Fibroblast of lung (primary cell): Measurements from ENCODE around the gene FIBCD1. TPM values are rescaled to one million over a fixed set of nuclear protein-coding genes. Genes with fewer than 3 reads are reported as not detected.

Source experiments
- DNase-seq, 2 donors: peaks; one replicate each; pipeline versions ENCODE4 v3.0.0 to v3.0.0-alpha.2; 2010; ENCODE audit warnings: low read depth in 2 of 2
- H2AFZ ChIP-seq: 2 replicates; pipeline ENCODE4 v1.5.1; 2012; ENCODE audit warnings: low read length, control low read depth, inconsistent platforms
- H3K27ac ChIP-seq: 2 replicates; pipeline ENCODE4 v1.5.1; 2011; ENCODE audit warnings: low read length, control low read depth; ENCODE audit not compliant: insufficient read depth
- H3K27me3 ChIP-seq: 2 replicates; pipeline ENCODE4 v1.5.1; 2011; ENCODE audit warnings: mild to moderate bottlenecking, low read length; ENCODE audit not compliant: control insufficient read depth, insufficient read depth
- H3K36me3 ChIP-seq: 2 replicates; pipeline ENCODE4 v1.5.1; 2011; ENCODE audit warnings: low read length; ENCODE audit not compliant: control insufficient read depth, insufficient read depth
- H3K4me1 ChIP-seq: 2 replicates; pipeline ENCODE4 v1.5.1; 2011; ENCODE audit warnings: low read length; ENCODE audit not compliant: control insufficient read depth, insufficient read depth; ENCODE audit errors: extremely low read depth
- H3K4me2 ChIP-seq: 2 replicates; pipeline ENCODE4 v1.5.1; 2011; ENCODE audit warnings: low read length, control low read depth; ENCODE audit not compliant: insufficient read depth; ENCODE audit errors: extremely low read depth
- H3K4me3 ChIP-seq, 4 experiments: fragments of 200-600 bp in 1 of 4; sonication (generic) in 1 of 4; replicated peaks in 1 of 4; 2 replicates each; pipeline ENCODE4 v1.5.1; 2011 to 2016; ENCODE audit warnings: low read length in 4 of 4, low read depth in 3 of 4, mild to moderate bottlenecking in 3 of 4, control low read depth in 2 of 4, inconsistent platforms in 1 of 4, mixed read lengths in 1 of 4; ENCODE audit not compliant: insufficient read depth in 1 of 4; ENCODE audit errors: control extremely low read depth in 1 of 4
- H3K79me2 ChIP-seq: 2 replicates; pipeline ENCODE4 v1.5.1; 2012; ENCODE audit warnings: mild to moderate bottlenecking, low read length, inconsistent platforms; ENCODE audit not compliant: control insufficient read depth, insufficient read depth
- H3K9ac ChIP-seq: 2 replicates; pipeline ENCODE4 v1.5.1; 2011; ENCODE audit warnings: mild to moderate bottlenecking, low read length, control low read depth; ENCODE audit not compliant: insufficient read depth
- H3K9me3 ChIP-seq: 2 replicates; pipeline ENCODE4 v1.5.1; 2012; ENCODE audit warnings: low read depth, low read length; ENCODE audit not compliant: control insufficient read depth, insufficient read depth
- H4K20me1 ChIP-seq: 2 replicates; pipeline ENCODE4 v1.5.1; 2011; ENCODE audit warnings: low read length; ENCODE audit not compliant: control insufficient read depth, insufficient read depth; ENCODE audit errors: extremely low read depth
- EZH2 ChIP-seq: IDR thresholded peaks from 2 replicates; pipeline ENCODE4 v1.5.1; 2012; ENCODE audit warnings: low read length, control low read depth, mild to moderate bottlenecking; ENCODE audit errors: missing control alignments
- polyA plus RNA-seq, 2 donors: library from polyadenylated mRNA; depleted of rRNA in 1 of 2; stranded (reverse) in 1 of 2; unstranded in 1 of 2; fragments of >200 nt; gene quantifications; 2 replicates each; pipeline ENCODE4 v1.2.1, GENCODE V29; 2011 to 2012; ENCODE audit warnings: missing spikeins in 1 of 2
- total RNA-seq: library from RNA; depleted of rRNA; stranded (reverse); fragments of >200 nt; gene quantifications from 2 replicates; pipeline ENCODE4 v1.2.1, GENCODE V29; 2014
- TF ChIP-seq, protein P1 (sequence below), 2 donors: IDR thresholded peaks in 1 of 2; conservative IDR thresholded peaks in 1 of 2; 1 replicate in 1 of 2; 2 replicates in 1 of 2; pipeline ENCODE4 v1.5.1; 2011 to 2012; ENCODE audit warnings: low read length in 2 of 2, control low read depth in 1 of 2, inconsistent platforms in 1 of 2, low read depth in 1 of 2, mild to moderate bottlenecking in 1 of 2

Gene FIBCD1
- total and polyA plus RNA-seq, 2 donors (not counting 1 experiment from before 2014, with no cell fraction given) = 7.3 to 28.0 TPM

GRCh38 chr9:130897848-130898551, 41.0 kb downstream of the FIBCD1 start:
- H3K4me3 ChIP-seq = no peak overlapping the region
- H3K9me3 ChIP-seq = no peaks in the 10 kb centered on the region
- H3K79me2 ChIP-seq = no peaks in the 10 kb centered on the region
- no peak for DNase-seq
- no peak overlapping the region for H3K27ac ChIP-seq
- no peak for TF ChIP-seq EZH2
- TF ChIP-seq, protein P1, sequence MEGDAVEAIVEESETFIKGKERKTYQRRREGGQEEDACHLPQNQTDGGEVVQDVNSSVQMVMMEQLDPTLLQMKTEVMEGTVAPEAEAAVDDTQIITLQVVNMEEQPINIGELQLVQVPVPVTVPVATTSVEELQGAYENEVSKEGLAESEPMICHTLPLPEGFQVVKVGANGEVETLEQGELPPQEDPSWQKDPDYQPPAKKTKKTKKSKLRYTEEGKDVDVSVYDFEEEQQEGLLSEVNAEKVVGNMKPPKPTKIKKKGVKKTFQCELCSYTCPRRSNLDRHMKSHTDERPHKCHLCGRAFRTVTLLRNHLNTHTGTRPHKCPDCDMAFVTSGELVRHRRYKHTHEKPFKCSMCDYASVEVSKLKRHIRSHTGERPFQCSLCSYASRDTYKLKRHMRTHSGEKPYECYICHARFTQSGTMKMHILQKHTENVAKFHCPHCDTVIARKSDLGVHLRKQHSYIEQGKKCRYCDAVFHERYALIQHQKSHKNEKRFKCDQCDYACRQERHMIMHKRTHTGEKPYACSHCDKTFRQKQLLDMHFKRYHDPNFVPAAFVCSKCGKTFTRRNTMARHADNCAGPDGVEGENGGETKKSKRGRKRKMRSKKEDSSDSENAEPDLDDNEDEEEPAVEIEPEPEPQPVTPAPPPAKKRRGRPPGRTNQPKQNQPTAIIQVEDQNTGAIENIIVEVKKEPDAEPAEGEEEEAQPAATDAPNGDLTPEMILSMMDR (conservative IDR thresholded peaks at IDR 0.05 in 1 of 2, IDR thresholded peaks at IDR 0.05 in 1 of 2; ENCODE audit: low read depth in 1 of 2, low read length in 2 of 2) = no peak
- no peak overlapping the region for H3K4me2 ChIP-seq
- H3K9ac ChIP-seq = no peak overlapping the region
- no peaks in the 10 kb centered on the region for H3K27me3 ChIP-seq
- no peaks in the 10 kb centered on the region for H4K20me1 ChIP-seq
- no peak overlapping the region for H2AFZ ChIP-seq
- H3K4me1 ChIP-seq = no peaks in the 10 kb centered on the region
- peaks cover 6% of the 10 kb centered on the region for H3K36me3 ChIP-seq

- DNase-seq = no peak
- Histone ChIP-seq H4K20me1 (no peaks in the 10 kb centered on the region), H3K9me3 (no peaks in the 10 kb centered on the region), H3K79me2 (no peaks in the 10 kb centered on the region), H2AFZ (no peak overlapping the region), H3K4me3 (no peak overlapping the region), H3K4me2 (no peak overlapping the region), H3K36me3 (peaks cover 8% of the 10 kb centered on the region), H3K9ac (no peak overlapping the region), H3K4me1 (no peaks in the 10 kb centered on the region), H3K27ac (no peak overlapping the region), H3K27me3 (no peaks in the 10 kb centered on the region)
- TF ChIP-seq EZH2 = no peak
- TF ChIP-seq, protein P1 (conservative IDR thresholded peaks at IDR 0.05 in 1 of 2, IDR thresholded peaks at IDR 0.05 in 1 of 2; ENCODE audit: low read depth in 1 of 2, low read length in 2 of 2) = no peak
These were observed 41.8 kb downstream of the FIBCD1 start for GRCh38 chr9:130897105-130897751.

GRCh38 chr9:130896233-130897014, 42.6 kb downstream of the FIBCD1 start, which contains the start of gene QRFP:
Gene QRFP, minus strand, starts transcription at chr9:130896812. Its CDS starts 2,974 bp downstream, at chr9:130893838.
- Histone ChIP-seq H3K36me3 (peaks cover 10% of the 10 kb centered on the region), H3K4me2 (no peak within 1 kb of the TSS), H4K20me1 (no peaks in the 10 kb centered on the region), H3K4me3 (no peak within 1 kb of the TSS), H3K9me3 (no peaks in the 10 kb centered on the region), H3K9ac (no peak within 1 kb of the TSS), H3K4me1 (no peaks in the 10 kb centered on the region), H3K79me2 (no peaks in the 10 kb centered on the region), H2AFZ (no peak within 1 kb of the TSS), H3K27ac (no peak within 1 kb of the TSS), H3K27me3 (no peaks in the 10 kb centered on the region)
- TF ChIP-seq EZH2 = no peak
- TF ChIP-seq, protein P1 (conservative IDR thresholded peaks at IDR 0.05 in 1 of 2, IDR thresholded peaks at IDR 0.05 in 1 of 2; ENCODE audit: low read depth in 1 of 2, low read length in 2 of 2) = no peak
- no peak for DNase-seq
